ENCODE results near the gene HTR6.

HTR6 gene

GRCh38 chr1:19675797-19676196, 11.1 kb downstream of the HTR6 start:
- Histone ChIP-seq H3K4ac (ENCODE audit: low read depth in 1 of 2, low read length in 2 of 2) (no peak overlapping the region), H3K27me3 (ENCODE audit: control insufficient read depth in 1 of 2, insufficient read depth in 1 of 2, low read length in 2 of 2) (peaks cover 26 to 37% of the 10 kb centered on the region in 2 experiments), H3K23ac (ENCODE audit: low read length in 2 of 2) (no peak overlapping the region), H2BK120ac (ENCODE audit: low read depth, low read length) (no peak overlapping the region), H3K9me3 (ENCODE audit: control insufficient read depth, low read length) (no peaks in the 10 kb centered on the region), H4K8ac (ENCODE audit: low read length) (no peak overlapping the region), H3K4me3 (ENCODE audit: insufficient read depth in 1 of 2, low read depth in 1 of 2, low read length in 2 of 2) (no peak overlapping the region), H3K14ac (ENCODE audit: low read length in 2 of 2) (no peak overlapping the region), H3K4me1 (ENCODE audit: control insufficient read depth, insufficient read depth, low read depth, low read length) (peaks cover 3% of the 10 kb centered on the region), H2AFZ (ENCODE audit: low read depth, low read length) (no peak overlapping the region), H3K4me2 (ENCODE audit: low read length, poor library complexity, severe bottlenecking) (no peak overlapping the region), H3K9ac (ENCODE audit: low read length) (no peak overlapping the region), H3K79me1 (replicated peaks; ENCODE audit: low read length, poor library complexity, severe bottlenecking) (no peaks in the 10 kb centered on the region), H3K36me3 (ENCODE audit: control insufficient read depth in 1 of 2, insufficient read depth in 2 of 2, low read depth in 1 of 2, low read length in 2 of 2) (no peaks in the 10 kb centered on the region), H2BK12ac (ENCODE audit: low read length in 2 of 2) (no peak overlapping the region), H4K91ac (ENCODE audit: low read length) (no peak overlapping the region), H2BK15ac (ENCODE audit: low read depth, poor library complexity, severe bottlenecking) (no peak overlapping the region), H2AK5ac (ENCODE audit: low read length, severe bottlenecking) (no peak overlapping the region), H3K18ac (ENCODE audit: low read depth in 1 of 2, low read length in 2 of 2) (no peak overlapping the region), H2BK5ac (ENCODE audit: low read depth, low read length, poor library complexity, severe bottlenecking) (no peak overlapping the region), H3K27ac (ENCODE audit: low read length, poor library complexity, severe bottlenecking) (no peak overlapping the region)
- no peak for DNase-seq
- WGBS = 58% methylated on average over 3 of the region's 5 CpGs

GRCh38 chr1:19676438-19676922, 11.8 kb downstream of the HTR6 start:
- Histone ChIP-seq H3K23ac (ENCODE audit: low read length in 2 of 2) (no peak overlapping the region), H2AK5ac (ENCODE audit: low read length, severe bottlenecking) (no peak overlapping the region), H3K9me3 (ENCODE audit: control insufficient read depth, low read length) (no peaks in the 10 kb centered on the region), H3K4me1 (ENCODE audit: control insufficient read depth, insufficient read depth, low read depth, low read length) (peaks cover 3% of the 10 kb centered on the region), H3K27ac (ENCODE audit: low read length, poor library complexity, severe bottlenecking) (no peak overlapping the region), H3K79me1 (replicated peaks; ENCODE audit: low read length, poor library complexity, severe bottlenecking) (no peaks in the 10 kb centered on the region), H3K36me3 (ENCODE audit: control insufficient read depth in 1 of 2, insufficient read depth in 2 of 2, low read depth in 1 of 2, low read length in 2 of 2) (no peaks in the 10 kb centered on the region), H4K8ac (ENCODE audit: low read length) (no peak overlapping the region), H3K27me3 (ENCODE audit: control insufficient read depth in 1 of 2, insufficient read depth in 1 of 2, low read length in 2 of 2) (peaks cover 19 to 33% of the 10 kb centered on the region in 2 experiments), H2BK5ac (ENCODE audit: low read depth, low read length, poor library complexity, severe bottlenecking) (no peak overlapping the region), H2BK15ac (ENCODE audit: low read depth, poor library complexity, severe bottlenecking) (no peak overlapping the region), H3K18ac (ENCODE audit: low read depth in 1 of 2, low read length in 2 of 2) (no peak overlapping the region), H3K14ac (ENCODE audit: low read length in 2 of 2) (no peak overlapping the region), H3K4ac (ENCODE audit: low read depth in 1 of 2, low read length in 2 of 2) (no peak overlapping the region), H4K91ac (ENCODE audit: low read length) (no peak overlapping the region), H2BK12ac (ENCODE audit: low read length in 2 of 2) (no peak overlapping the region), H3K4me2 (ENCODE audit: low read length, poor library complexity, severe bottlenecking) (no peak overlapping the region), H2BK120ac (ENCODE audit: low read depth, low read length) (no peak overlapping the region), H2AFZ (ENCODE audit: low read depth, low read length) (no peak overlapping the region), H3K4me3 (ENCODE audit: insufficient read depth in 1 of 2, low read depth in 1 of 2, low read length in 2 of 2) (no peak overlapping the region), H3K9ac (ENCODE audit: low read length) (no peak overlapping the region)
- 29% methylated on average over 11 of the region's 13 CpGs for WGBS
- peak; percentile 73 for DNase-seq

GRCh38 chr1:19678493-19678892, 13.8 kb downstream of the HTR6 start:
- H2AK5ac ChIP-seq (ENCODE audit: low read length, severe bottlenecking) = no peak overlapping the region
- no peak overlapping the region for H2BK15ac ChIP-seq (ENCODE audit: low read depth, poor library complexity, severe bottlenecking)
- no peak overlapping the region for H2BK12ac ChIP-seq (ENCODE audit: low read length in 2 of 2)
- H3K9me3 ChIP-seq (ENCODE audit: control insufficient read depth, low read length) = no peaks in the 10 kb centered on the region
- no peak overlapping the region for H4K8ac ChIP-seq (ENCODE audit: low read length)
- H2AFZ ChIP-seq (ENCODE audit: low read depth, low read length) = no peak overlapping the region
- no peak overlapping the region for H3K23ac ChIP-seq (ENCODE audit: low read length in 2 of 2)
- no peak overlapping the region for H3K14ac ChIP-seq (ENCODE audit: low read length in 2 of 2)
- no peak overlapping the region for H3K4me2 ChIP-seq (ENCODE audit: low read length, poor library complexity, severe bottlenecking)
- peaks cover 0 to 24% of the 10 kb centered on the region in 2 experiments for H3K27me3 ChIP-seq (ENCODE audit: control insufficient read depth in 1 of 2, insufficient read depth in 1 of 2, low read length in 2 of 2)
- no peak overlapping the region for H2BK5ac ChIP-seq (ENCODE audit: low read depth, low read length, poor library complexity, severe bottlenecking)
- no peak overlapping the region for H4K91ac ChIP-seq (ENCODE audit: low read length)
- H3K4me1 ChIP-seq (ENCODE audit: control insufficient read depth, insufficient read depth, low read depth, low read length) = peaks cover 8% of the 10 kb centered on the region
- no peak for DNase-seq
- H3K27ac ChIP-seq (ENCODE audit: low read length, poor library complexity, severe bottlenecking) = no peak overlapping the region
- no peak overlapping the region for H3K18ac ChIP-seq (ENCODE audit: low read depth in 1 of 2, low read length in 2 of 2)
- H3K79me1 ChIP-seq (replicated peaks; ENCODE audit: low read length, poor library complexity, severe bottlenecking) = no peaks in the 10 kb centered on the region
- 70% methylated on average over 11 of the region's 11 CpGs for WGBS
- H3K4me3 ChIP-seq (ENCODE audit: insufficient read depth in 1 of 2, low read depth in 1 of 2, low read length in 2 of 2) = no peak overlapping the region
- no peak overlapping the region for H3K9ac ChIP-seq (ENCODE audit: low read length)
- H2BK120ac ChIP-seq (ENCODE audit: low read depth, low read length) = no peak overlapping the region
- no peaks in the 10 kb centered on the region for H3K36me3 ChIP-seq (ENCODE audit: control insufficient read depth in 1 of 2, insufficient read depth in 2 of 2, low read depth in 1 of 2, low read length in 2 of 2)
- H3K4ac ChIP-seq (ENCODE audit: low read depth in 1 of 2, low read length in 2 of 2) = no peak overlapping the region

- no peak overlapping the region for H3K27ac ChIP-seq (ENCODE audit: low read length, poor library complexity, severe bottlenecking)
- H2BK120ac ChIP-seq (ENCODE audit: low read depth, low read length) = no peak overlapping the region
- no peak overlapping the region for H2BK15ac ChIP-seq (ENCODE audit: low read depth, poor library complexity, severe bottlenecking)
- H3K4me3 ChIP-seq (ENCODE audit: insufficient read depth in 1 of 2, low read depth in 1 of 2, low read length in 2 of 2) = no peak overlapping the region
- no peak overlapping the region for H3K9ac ChIP-seq (ENCODE audit: low read length)
- H3K36me3 ChIP-seq (ENCODE audit: control insufficient read depth in 1 of 2, insufficient read depth in 2 of 2, low read depth in 1 of 2, low read length in 2 of 2) = no peaks in the 10 kb centered on the region
- peaks cover 0 to 24% of the 10 kb centered on the region in 2 experiments for H3K27me3 ChIP-seq (ENCODE audit: control insufficient read depth in 1 of 2, insufficient read depth in 1 of 2, low read length in 2 of 2)
- DNase-seq = no peak
- H4K91ac ChIP-seq (ENCODE audit: low read length) = no peak overlapping the region
- H2AK5ac ChIP-seq (ENCODE audit: low read length, severe bottlenecking) = no peak overlapping the region
- H3K9me3 ChIP-seq (ENCODE audit: control insufficient read depth, low read length) = no peaks in the 10 kb centered on the region
- H3K14ac ChIP-seq (ENCODE audit: low read length in 2 of 2) = no peak overlapping the region
- no peak overlapping the region for H2AFZ ChIP-seq (ENCODE audit: low read depth, low read length)
- no peak overlapping the region for H3K4me2 ChIP-seq (ENCODE audit: low read length, poor library complexity, severe bottlenecking)
- no peak overlapping the region for H3K4ac ChIP-seq (ENCODE audit: low read depth in 1 of 2, low read length in 2 of 2)
- no peak overlapping the region for H3K18ac ChIP-seq (ENCODE audit: low read depth in 1 of 2, low read length in 2 of 2)
- H4K8ac ChIP-seq (ENCODE audit: low read length) = no peak overlapping the region
- no peak overlapping the region for H2BK12ac ChIP-seq (ENCODE audit: low read length in 2 of 2)
- H3K4me1 ChIP-seq (ENCODE audit: control insufficient read depth, insufficient read depth, low read depth, low read length) = peaks cover 8% of the 10 kb centered on the region
- 92% methylated on average over 34 of the region's 34 CpGs for WGBS
- no peak overlapping the region for H2BK5ac ChIP-seq (ENCODE audit: low read depth, low read length, poor library complexity, severe bottlenecking)
- H3K23ac ChIP-seq (ENCODE audit: low read length in 2 of 2) = no peak overlapping the region
- H3K79me1 ChIP-seq (replicated peaks; ENCODE audit: low read length, poor library complexity, severe bottlenecking) = no peaks in the 10 kb centered on the region
Observed at GRCh38 chr1:19678931-19679453, 14.3 kb downstream of the HTR6 start.

Data from mesenchymal stem cell (in vitro differentiated cells and primary cell).